ENCODE data around the gene ATXN7L1. TPM values are rescaled to one million over a fixed set of nuclear protein-coding genes. Genes with fewer than 3 reads are reported as not detected.

The ATXN7L1 gene
- total RNA-seq, 4 donors from 2014 or later, result 5.9 to 21.2 (median 7.7) TPM

DNA sequence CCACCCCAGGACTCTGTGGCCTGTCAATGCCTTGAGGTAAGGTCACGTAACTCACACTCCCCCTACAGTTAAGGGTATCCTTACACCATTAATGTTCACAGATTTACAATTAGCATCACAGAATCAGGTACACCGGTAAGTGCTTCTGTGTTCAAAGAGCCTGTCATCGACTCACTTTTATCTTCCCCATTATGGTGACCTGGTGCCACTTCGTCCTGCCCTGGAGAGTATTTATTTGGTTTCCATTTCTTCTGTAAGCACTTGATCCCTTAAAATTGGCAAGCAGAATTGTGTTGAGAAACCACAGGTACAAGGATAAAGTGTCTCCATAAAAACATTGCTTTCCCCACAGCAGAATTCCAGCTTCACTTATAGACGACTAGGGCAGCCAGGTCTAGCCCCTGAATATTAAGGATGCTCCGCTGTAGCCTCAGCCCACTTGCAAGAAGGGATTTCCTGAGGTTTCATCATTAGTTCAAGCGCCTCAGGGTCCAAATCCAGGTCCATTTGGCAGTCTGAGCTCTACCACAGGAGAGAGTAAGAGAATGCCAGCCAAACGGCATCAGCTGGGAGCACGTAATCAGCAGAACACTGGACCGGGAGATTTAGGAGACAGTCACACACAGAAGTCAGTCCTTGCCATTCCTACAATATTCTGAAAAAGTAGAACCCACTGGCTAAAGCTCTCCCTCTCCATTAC is 10.1 kb downstream of the ATXN7L1 start:
- Histone ChIP-seq H3K36me3 (no peaks in the 10 kb centered on the region), H3K27ac (no peak overlapping the region), H3K27me3 (no peaks in the 10 kb centered on the region), H3K4me3 (no peak overlapping the region), H3K4me1 (peaks cover 0 to 6% (median 0%) of the 10 kb centered on the region in 3 donors), H3K9me3 (no peaks in the 10 kb centered on the region)
- WGBS, 2 donors (ENCODE audit: low coverage in 1 of 2), result 67 to 68% methylated on average over 3 to 5 of the region's 10 CpGs
- peak; percentile 12 for TF ChIP-seq POLR2AphosphoS5 (IDR thresholded peaks at IDR 0.05)
- TF ChIP-seq, protein P1, sequence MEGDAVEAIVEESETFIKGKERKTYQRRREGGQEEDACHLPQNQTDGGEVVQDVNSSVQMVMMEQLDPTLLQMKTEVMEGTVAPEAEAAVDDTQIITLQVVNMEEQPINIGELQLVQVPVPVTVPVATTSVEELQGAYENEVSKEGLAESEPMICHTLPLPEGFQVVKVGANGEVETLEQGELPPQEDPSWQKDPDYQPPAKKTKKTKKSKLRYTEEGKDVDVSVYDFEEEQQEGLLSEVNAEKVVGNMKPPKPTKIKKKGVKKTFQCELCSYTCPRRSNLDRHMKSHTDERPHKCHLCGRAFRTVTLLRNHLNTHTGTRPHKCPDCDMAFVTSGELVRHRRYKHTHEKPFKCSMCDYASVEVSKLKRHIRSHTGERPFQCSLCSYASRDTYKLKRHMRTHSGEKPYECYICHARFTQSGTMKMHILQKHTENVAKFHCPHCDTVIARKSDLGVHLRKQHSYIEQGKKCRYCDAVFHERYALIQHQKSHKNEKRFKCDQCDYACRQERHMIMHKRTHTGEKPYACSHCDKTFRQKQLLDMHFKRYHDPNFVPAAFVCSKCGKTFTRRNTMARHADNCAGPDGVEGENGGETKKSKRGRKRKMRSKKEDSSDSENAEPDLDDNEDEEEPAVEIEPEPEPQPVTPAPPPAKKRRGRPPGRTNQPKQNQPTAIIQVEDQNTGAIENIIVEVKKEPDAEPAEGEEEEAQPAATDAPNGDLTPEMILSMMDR (IDR thresholded peaks at IDR 0.05), result no peak
- ATAC-seq, result no peak

DNA sequence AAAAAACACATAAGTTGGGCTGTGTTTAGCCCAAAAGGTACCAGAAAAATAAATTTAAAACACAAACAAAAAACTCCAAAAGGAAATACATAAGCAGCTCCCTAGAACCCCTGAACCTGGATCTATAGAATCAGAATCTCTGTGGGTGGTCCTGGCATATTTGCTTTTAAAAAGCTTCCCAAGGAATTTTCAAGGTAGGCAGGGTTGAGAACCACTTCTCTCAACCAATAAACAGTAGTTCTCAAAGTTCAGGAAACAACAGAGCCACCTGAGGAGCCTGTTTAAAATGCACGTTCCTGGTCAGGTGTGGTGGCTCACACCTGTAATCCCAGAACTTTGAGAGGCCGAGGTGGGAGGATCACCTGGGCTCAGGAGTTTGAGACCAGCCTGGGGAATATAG is 12.5 kb downstream of the ATXN7L1 start:
- no peak overlapping the region for H3K4me3 ChIP-seq
- 83% methylated on average over 1 of the region's 2 CpGs; no CpG with 5 or more reads in 1 of the 2 donors for WGBS, 2 donors (ENCODE audit: low coverage in 1 of 2)
- no peak overlapping the region for H3K27ac ChIP-seq
- no peaks in the 10 kb centered on the region for H3K9me3 ChIP-seq
- no peaks in the 10 kb centered on the region for H3K36me3 ChIP-seq
- H3K27me3 ChIP-seq, result no peaks in the 10 kb centered on the region
- no peak for ATAC-seq
- TF ChIP-seq POLR2A (IDR thresholded peaks at IDR 0.05), result no peak
- no peak for TF ChIP-seq POLR2AphosphoS5 (IDR thresholded peaks at IDR 0.05)
- no peak for TF ChIP-seq EP300 (IDR thresholded peaks at IDR 0.05)
- TF ChIP-seq, protein P1 (IDR thresholded peaks at IDR 0.05), result no peak
- H3K4me1 ChIP-seq, result peaks cover 0 to 6% (median 0%) of the 10 kb centered on the region in 3 donors

DNA sequence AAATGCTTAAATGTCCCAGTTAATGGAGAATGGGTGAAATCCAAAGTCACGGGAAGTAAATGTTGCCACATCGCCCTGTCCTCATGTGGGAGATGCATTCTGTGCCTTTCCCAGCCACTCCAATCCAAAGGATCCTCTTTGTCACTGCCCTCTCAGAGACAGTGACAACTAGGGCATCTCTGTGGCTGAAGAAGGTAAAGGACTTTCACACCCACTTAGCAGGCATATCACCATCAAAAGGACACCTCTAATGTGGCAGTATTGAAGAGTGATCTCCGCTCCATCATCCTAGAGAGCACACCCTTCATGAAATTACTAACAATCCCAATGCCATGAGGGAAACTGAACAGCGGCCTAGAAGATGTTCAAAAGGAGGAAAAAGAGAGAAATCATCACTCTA is 13.6 kb downstream of the ATXN7L1 start:
- Histone ChIP-seq H3K4me1 (peaks cover 0 to 6% (median 0%) of the 10 kb centered on the region in 3 donors), H3K4me3 (no peak overlapping the region), H3K27ac (no peak overlapping the region), H3K36me3 (no peaks in the 10 kb centered on the region), H3K9me3 (no peaks in the 10 kb centered on the region), H3K27me3 (no peaks in the 10 kb centered on the region)
- 96% methylated on average over 3 to 4 of the region's 4 CpGs for WGBS, 2 donors (ENCODE audit: low coverage in 1 of 2)
- ATAC-seq, result no peak
- TF ChIP-seq, protein P1 (IDR thresholded peaks at IDR 0.05), result no peak
- TF ChIP-seq POLR2A (IDR thresholded peaks at IDR 0.05), result no peak
- TF ChIP-seq POLR2AphosphoS5 (IDR thresholded peaks at IDR 0.05), result no peak
- no peak for TF ChIP-seq EP300 (IDR thresholded peaks at IDR 0.05)

DNA sequence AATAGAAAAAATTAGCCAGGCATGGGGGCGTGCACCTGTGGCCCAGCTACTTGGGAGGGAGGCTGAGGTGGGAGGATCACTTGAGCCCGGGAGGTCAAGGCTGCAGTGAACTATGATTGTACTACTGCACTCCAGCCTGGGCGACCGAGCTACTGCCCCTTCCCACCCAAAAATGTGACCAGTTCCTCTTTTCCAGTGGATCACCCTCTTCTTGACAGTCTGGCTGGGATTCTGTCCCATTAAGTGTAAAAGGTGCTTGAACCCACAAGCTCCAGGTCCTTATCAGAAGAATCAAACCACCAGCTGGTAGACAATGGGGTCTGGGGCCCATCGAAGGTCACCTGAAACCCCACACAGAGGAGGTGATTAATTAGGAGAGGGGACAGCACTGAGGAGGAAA is 14.1 kb downstream of the ATXN7L1 start:
- H3K4me1 ChIP-seq, result peaks cover 0 to 6% (median 0%) of the 10 kb centered on the region in 3 donors
- TF ChIP-seq POLR2AphosphoS5 (IDR thresholded peaks at IDR 0.05) (no peak), POLR2A (IDR thresholded peaks at IDR 0.05) (no peak), EP300 (IDR thresholded peaks at IDR 0.05) (no peak)
- TF ChIP-seq, protein P1 (IDR thresholded peaks at IDR 0.05), result no peak
- H3K4me3 ChIP-seq, result no peak overlapping the region
- 60 to 80% methylated on average over 1 of the region's 5 CpGs for WGBS, 2 donors (ENCODE audit: low coverage in 1 of 2)
- H3K27me3 ChIP-seq, result no peaks in the 10 kb centered on the region
- H3K9me3 ChIP-seq, result no peaks in the 10 kb centered on the region
- H3K27ac ChIP-seq, result no peak overlapping the region
- ATAC-seq, result no peak
- no peaks in the 10 kb centered on the region for H3K36me3 ChIP-seq

DNA sequence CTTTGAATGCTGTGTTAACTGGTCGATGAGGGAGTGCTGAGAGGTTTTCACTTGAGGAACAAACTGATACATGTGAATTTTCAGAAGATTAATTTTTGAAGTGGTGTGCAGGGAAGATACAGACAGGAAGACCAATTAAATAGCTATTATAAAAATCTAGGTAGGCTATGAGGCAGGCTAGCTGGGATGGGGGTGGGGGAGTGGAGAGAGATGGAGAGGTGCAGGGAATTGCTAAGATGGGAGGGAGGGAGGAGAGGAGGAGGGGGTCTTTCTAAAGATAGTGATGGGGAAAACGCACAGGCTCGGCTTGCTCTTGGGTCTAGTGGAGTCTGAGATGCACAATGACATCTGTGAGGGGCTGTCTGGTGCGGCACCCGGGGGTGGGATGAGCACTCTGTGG is 15.2 kb downstream of the ATXN7L1 start:
- TF ChIP-seq POLR2A (IDR thresholded peaks at IDR 0.05) (no peak), POLR2AphosphoS5 (IDR thresholded peaks at IDR 0.05) (no peak), EP300 (IDR thresholded peaks at IDR 0.05) (no peak)
- TF ChIP-seq, protein P1 (IDR thresholded peaks at IDR 0.05), result no peak
- Histone ChIP-seq H3K4me1 (peaks cover 0 to 3% (median 0%) of the 10 kb centered on the region in 3 donors), H3K27me3 (no peaks in the 10 kb centered on the region), H3K9me3 (no peaks in the 10 kb centered on the region), H3K4me3 (no peak overlapping the region), H3K36me3 (no peaks in the 10 kb centered on the region), H3K27ac (no peak overlapping the region)
- no peak for ATAC-seq
- 70% methylated on average over 5 of the region's 5 CpGs; no CpG with 5 or more reads in 1 of the 2 donors for WGBS, 2 donors (ENCODE audit: low coverage in 1 of 2)

Measured in gastroesophageal sphincter (tissue), 4 donors.